Stimulated activated CD8-positive, alpha-beta memory T cell treated with anti-CD3 and anti-CD28 coated beads, Interleukin-12 subunit alpha, Interleukin-12 subunit beta, amount 100 ng/mL, for 24 hours (primary cell): Measurements from ENCODE around the gene RTP5.
"Not testable (repeated sequence)": the region's sequence is repeated elsewhere in the genome, so short reads cannot be mapped to it uniquely, and the experiment has no call there.

Experiments used
- DNase-seq: peaks from one replicate; pipeline ENCODE4 v3.0.0-alpha.2; 2020; ENCODE audit errors: extremely low read depth

The RTP5 gene

GRCh38 chr2:241869087-241869961 is at the start of gene RTP5:
RTP5 (plus strand) TSS chr2:241869729; CDS start chr2:241869757, 28 bp downstream.
- DNase-seq: no peak

GRCh38 chr2:241819947-241820624 is 49.4 kb upstream of the RTP5 start:
- DNase-seq: not testable (repeated sequence)

- DNase-seq: no peak
These were observed 48.7 kb upstream of the RTP5 start for GRCh38 chr2:241820625-241821384.

- DNase-seq: no peak
These were observed 47.9 kb upstream of the RTP5 start for GRCh38 chr2:241821460-241822263.

GRCh38 chr2:241822264-241822623 is 47.3 kb upstream of the RTP5 start:
- no peak for DNase-seq

GRCh38 chr2:241823531-241824437 is 45.7 kb upstream of the RTP5 start:
- DNase-seq: not testable (repeated sequence)

- DNase-seq: no peak
These were observed 42.1 kb upstream of the RTP5 start for GRCh38 chr2:241827394-241827793.

GRCh38 chr2:241833101-241833663 is 36.3 kb upstream of the RTP5 start:
- DNase-seq: no peak

- not testable (repeated sequence) for DNase-seq
These were observed 35.6 kb upstream of the RTP5 start for GRCh38 chr2:241833756-241834526.

- no peak for DNase-seq
These were observed 34.9 kb upstream of the RTP5 start for GRCh38 chr2:241834527-241835210.

GRCh38 chr2:241835611-241836010 is 33.9 kb upstream of the RTP5 start:
- DNase-seq: no peak

GRCh38 chr2:241836292-241836691 is 33.2 kb upstream of the RTP5 start:
- DNase-seq: no peak

- DNase-seq: no peak
These were observed 32.1 kb upstream of the RTP5 start for GRCh38 chr2:241837197-241837965.

GRCh38 chr2:241841181-241842066 is 28.1 kb upstream of the RTP5 start:
- DNase-seq: no peak

- no peak for DNase-seq
These were observed 27.5 kb upstream of the RTP5 start for GRCh38 chr2:241842067-241842415.

- DNase-seq: no peak
These were observed 26.8 kb upstream of the RTP5 start for GRCh38 chr2:241842620-241843211.
